HG02623 (cell line): ENCODE measurements around the gene ZGPAT.
"Not testable (repeated sequence)": the region's sequence is repeated elsewhere in the genome, so short reads cannot be mapped to it uniquely, and the experiment has no call there.

Experiments
- ATAC-seq: cut with Tn5 transposase; IDR thresholded peaks from one replicate; pipeline ENCODE4 v1.9.1; 2021; ENCODE audit warnings: moderate library complexity; ENCODE audit not compliant: unreplicated experiment

The ZGPAT gene

GRCh38 chr20:63755933-63756647, 48.3 kb downstream of the ZGPAT start:
- ATAC-seq = no peak

- ATAC-seq = no peak
These were observed 48.8 kb downstream of the ZGPAT start for GRCh38 chr20:63756648-63756991.

- no peak for ATAC-seq
These were observed 50.3 kb downstream of the ZGPAT start for GRCh38 chr20:63758152-63758551.

GRCh38 chr20:63759377-63759901, 51.6 kb downstream of the ZGPAT start:
- ATAC-seq = no peak

DNA sequence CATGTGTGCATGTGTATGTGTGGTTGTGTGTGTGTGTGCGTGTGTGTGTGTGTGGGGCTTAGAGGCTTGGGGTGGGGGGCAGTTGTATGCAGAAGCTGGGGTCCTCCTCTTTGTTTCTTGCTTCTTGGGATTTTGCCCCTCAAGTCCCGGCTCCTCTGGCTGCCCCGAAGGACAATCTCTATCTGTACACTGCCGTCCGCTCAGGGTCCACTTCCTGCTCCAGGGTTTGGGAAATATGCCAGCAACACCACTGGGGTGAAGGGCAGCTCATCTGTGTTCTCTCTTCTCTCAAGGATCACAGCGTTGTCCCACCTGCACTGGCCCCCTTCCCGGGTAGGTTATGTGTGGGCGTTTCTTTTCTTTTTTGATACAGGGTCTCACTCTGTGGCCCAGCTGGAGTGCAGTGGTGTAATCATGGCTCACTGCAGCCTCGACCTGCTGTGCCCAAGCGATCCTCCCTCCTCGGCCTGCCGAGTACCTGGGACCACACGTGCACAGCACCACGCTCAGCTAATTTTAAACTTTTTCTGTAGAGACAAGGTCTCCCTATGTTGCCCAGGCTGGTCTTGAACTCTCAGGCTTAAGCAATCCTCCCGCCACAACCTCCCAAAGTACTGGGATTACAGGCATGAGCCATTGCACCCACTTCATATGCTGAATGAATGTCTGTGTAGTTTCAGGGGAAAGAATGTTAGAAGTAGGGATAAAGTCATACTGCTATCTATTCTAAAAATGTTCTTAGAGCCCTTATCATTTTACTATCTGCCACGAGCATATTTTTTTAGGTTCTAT, 57.4 kb downstream of the ZGPAT start:
- no peak for ATAC-seq

DNA sequence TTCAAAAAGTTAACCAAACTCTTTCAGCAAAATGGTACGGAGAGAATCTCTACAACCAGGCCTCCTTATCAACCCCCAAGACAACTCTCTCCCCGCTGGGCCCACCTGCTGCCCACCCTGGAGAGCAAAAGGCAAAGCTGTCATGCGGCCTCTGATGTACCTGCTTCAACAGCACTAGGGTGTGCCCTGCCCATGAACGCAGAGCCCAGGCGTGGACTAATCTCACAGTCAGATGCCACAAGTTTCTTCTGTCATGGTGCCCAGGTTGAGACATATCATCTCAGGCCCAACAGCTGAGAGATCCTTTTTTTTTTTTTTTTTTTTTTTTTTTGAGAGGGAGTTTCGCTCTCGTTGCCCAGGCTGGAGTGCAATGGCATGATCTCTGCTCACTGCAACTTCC, 58.1 kb downstream of the ZGPAT start:
- ATAC-seq = no peak

- ATAC-seq = no peak
These were observed 59.0 kb downstream of the ZGPAT start for GRCh38 chr20:63766695-63767426.

- no peak for ATAC-seq
These were observed 59.6 kb downstream of the ZGPAT start for GRCh38 chr20:63767456-63767855.

GRCh38 chr20:63767886-63768285, 60.0 kb downstream of the ZGPAT start:
- no peak for ATAC-seq

DNA sequence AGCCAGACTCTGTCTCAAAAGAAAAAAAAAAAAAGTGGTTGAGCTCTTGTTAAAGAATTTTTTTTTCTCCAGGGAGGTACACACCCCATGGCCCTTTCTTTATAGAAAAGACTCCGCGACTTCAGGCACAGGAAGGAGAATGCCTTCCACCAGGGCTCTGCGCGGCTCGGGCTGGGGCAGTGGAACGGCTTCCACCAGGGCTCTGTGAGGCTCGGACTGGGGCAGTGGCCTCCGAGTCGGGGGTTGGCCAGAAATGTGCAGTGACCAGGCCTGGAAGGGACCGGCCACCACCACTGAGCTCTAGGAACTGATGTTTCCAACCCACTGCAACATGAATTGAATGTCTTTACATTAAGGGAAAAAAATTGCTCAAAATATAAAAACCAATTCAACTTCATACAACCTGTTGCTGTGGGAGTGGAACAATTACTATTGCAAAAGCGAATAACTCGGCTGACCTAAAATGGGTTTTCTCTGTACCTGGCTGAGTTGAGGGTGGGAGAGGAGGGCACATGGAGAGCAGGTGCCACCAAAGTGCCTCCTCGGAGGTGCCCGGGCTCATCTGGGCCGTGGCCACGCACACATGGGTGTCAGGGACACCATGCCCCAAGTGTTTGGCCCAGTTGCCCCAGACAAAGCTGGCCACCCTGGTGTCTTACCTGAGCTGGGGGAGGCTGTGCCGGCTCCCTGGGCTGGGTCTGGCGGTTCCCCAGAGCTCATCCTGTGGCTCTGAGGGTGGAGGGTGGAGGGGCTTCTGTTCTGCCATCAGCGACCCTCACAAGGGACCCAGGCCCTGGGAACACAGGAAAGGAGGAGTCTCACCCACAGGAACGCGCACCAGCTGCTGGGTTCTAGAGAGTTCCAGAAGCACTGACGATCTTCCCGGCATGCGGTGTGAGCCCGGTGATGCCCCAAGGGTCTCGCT, 61.0 kb downstream of the ZGPAT start:
- no peak for ATAC-seq

- no peak for ATAC-seq
These were observed 62.1 kb downstream of the ZGPAT start for GRCh38 chr20:63769891-63770474.

DNA sequence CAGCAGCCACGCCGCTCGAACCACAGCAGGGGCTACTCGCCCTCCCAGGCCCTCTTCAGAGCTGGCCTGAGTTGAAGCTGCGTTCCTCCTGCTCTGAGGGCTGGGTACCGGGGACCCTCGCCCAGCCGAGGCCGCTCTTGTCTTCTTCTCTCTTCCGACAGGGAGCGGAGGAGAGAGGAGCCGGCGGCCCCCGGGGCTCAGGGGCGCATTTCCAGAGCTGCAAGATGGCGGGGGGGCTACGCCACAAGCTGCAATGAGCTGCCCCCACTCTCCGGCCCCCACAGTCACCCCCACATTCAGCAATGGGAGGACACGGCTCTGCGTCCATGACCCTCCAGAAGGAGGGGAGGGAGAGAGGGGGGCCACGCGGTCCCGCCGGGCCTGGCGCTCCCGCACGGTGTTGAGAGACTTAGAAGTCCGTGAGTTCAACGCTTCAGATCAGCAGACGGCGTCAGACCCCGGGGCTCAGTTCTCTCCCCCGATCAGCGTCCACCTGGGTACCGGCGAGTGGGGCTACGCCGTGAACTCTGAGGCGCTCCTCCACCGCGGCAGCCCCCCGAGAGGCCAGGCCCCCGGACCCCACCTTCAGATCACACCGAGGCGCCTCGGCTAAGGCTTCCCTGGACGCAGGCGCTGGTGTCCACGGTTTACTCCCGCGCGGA, 63.3 kb downstream of the ZGPAT start:
- no peak for ATAC-seq

GRCh38 chr20:63772781-63773518, 65.1 kb downstream of the ZGPAT start:
- no peak for ATAC-seq

GRCh38 chr20:63773571-63774241, 65.9 kb downstream of the ZGPAT start:
- no peak for ATAC-seq

DNA sequence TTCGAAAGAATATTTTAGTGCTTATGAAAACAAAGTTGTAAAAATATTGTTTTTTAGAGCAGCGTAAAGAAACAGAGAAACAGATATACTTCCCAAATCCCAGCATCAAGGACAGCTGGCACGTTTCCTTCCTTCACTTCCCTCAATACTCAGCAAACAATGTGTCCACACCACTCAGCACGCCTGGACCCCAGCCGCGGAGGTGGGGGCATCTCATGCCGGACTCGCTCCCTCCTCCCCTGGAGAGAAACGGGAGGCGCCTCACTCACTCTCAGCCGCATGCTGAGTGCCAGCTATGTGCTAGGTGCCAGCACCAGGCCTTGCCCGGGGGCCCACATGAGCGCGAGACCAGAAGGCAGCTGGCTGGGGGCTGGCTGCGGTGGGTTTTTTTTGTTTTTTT, 66.5 kb downstream of the ZGPAT start:
- ATAC-seq = no peak

- ATAC-seq = no peak
These were observed 67.5 kb downstream of the ZGPAT start for GRCh38 chr20:63775096-63775978.

GRCh38 chr20:63776875-63777274, 69.0 kb downstream of the ZGPAT start:
- not testable (repeated sequence) for ATAC-seq
